ENCODE measurements around the gene CBX2. TPM values are rescaled to one million over a fixed set of nuclear protein-coding genes. Genes with fewer than 3 reads are reported as not detected.

The CBX2 gene
- total RNA-seq, 1 donor from 2014 or later, result 19.9 TPM

Other genes starting within 250 kb of the CBX2 start
- gene RBFOX3, start 167.1 kb upstream of the CBX2 start, total RNA-seq, result not detected in 2 replicates
- not detected in 2 replicates for gene ENPP7, start 47.2 kb upstream of the CBX2 start, total RNA-seq
- gene CBX8, start 18.9 kb downstream of the CBX2 start, total RNA-seq, result 2.1 and 4.2 TPM in 2 replicates
- 11.4 and 16.5 TPM in 2 replicates for gene CBX4, start 61.3 kb downstream of the CBX2 start, total RNA-seq

All from glomerular endothelial cell (primary cell).